A673 (cell line): ENCODE data around the gene TSC2. TPM values are rescaled to one million over a fixed set of nuclear protein-coding genes. Genes with fewer than 3 reads are reported as not detected.

ENCODE experiments used
- BruUV-seq: library from RNA; stranded (reverse); fragments of 400-500 nt; replicated peaks from 2 replicates; lab custom pipeline; 2021; lab: Mats Ljungman, UMichigan
- CTCF ChIA-PET: fragments of 300-600 bp; sonication (Branson Sonifier 250); formaldehyde crosslinking; loops from one replicate; lab custom pipeline; 2022; ENCODE audit warnings: antibody characterized with exemption; lab: Charles Lee
- POLR2A ChIA-PET: fragments of 300-600 bp; sonication (Branson Sonifier 250); formaldehyde crosslinking; loops from one replicate; lab custom pipeline; 2022; ENCODE audit warnings: antibody characterized with exemption; ENCODE audit not compliant: low non-redundant PET; lab: Charles Lee
- DNase-seq: peaks from one replicate; pipeline ENCODE4 v3.0.0-alpha.2; 2015; ENCODE audit warnings: low spot score
- H3K27ac ChIP-seq: fragments of 200-600 bp; sonication (generic); 2 replicates; pipeline ENCODE4 v1.5.1; 2016; ENCODE audit warnings: mixed run types, low read depth, mild to moderate bottlenecking, mixed read lengths, antibody characterized with exemption, low read length; ENCODE audit not compliant: poor library complexity, severe bottlenecking
- H3K27me3 ChIP-seq: fragments of 200-600 bp; sonication (generic); replicated peaks from 2 replicates; pipeline ENCODE4 v1.6.1; 2017; ENCODE audit warnings: mixed run types, low read depth, mild to moderate bottlenecking, mixed read lengths, antibody characterized with exemption, low read length; ENCODE audit not compliant: insufficient read depth, poor library complexity
- H3K36me3 ChIP-seq: fragments of 200-600 bp; sonication (generic); 2 replicates; pipeline ENCODE4 v1.6.1; 2016; ENCODE audit warnings: mixed run types, mild to moderate bottlenecking, mixed read lengths, antibody characterized with exemption, low read length; ENCODE audit not compliant: insufficient read depth, poor library complexity, severe bottlenecking
- H3K4me1 ChIP-seq: fragments of 200-600 bp; sonication (generic); 2 replicates; pipeline ENCODE4 v1.6.1; 2017; ENCODE audit warnings: mixed run types, mild to moderate bottlenecking, mixed read lengths, antibody characterized with exemption, low read length; ENCODE audit not compliant: insufficient read depth, poor library complexity, severe bottlenecking
- H3K4me3 ChIP-seq: fragments of 200-600 bp; sonication (generic); 2 replicates; pipeline ENCODE4 v1.5.1; 2016; ENCODE audit warnings: low read depth, mixed run types, mild to moderate bottlenecking, mixed read lengths, low read length; ENCODE audit not compliant: poor library complexity, severe bottlenecking
- H3K9me3 ChIP-seq: fragments of 200-600 bp; sonication (generic); 2 replicates; pipeline ENCODE4 v1.6.1; 2016; ENCODE audit warnings: mixed run types, low read depth, mild to moderate bottlenecking, mixed read lengths, antibody characterized with exemption, low read length; ENCODE audit not compliant: poor library complexity, severe bottlenecking
- EZH2 ChIP-seq: fragments of 200-600 bp; sonication (generic); IDR thresholded peaks from 2 replicates; pipeline ENCODE4 v1.6.1; 2017; ENCODE audit warnings: borderline replicate concordance, low read depth, mild to moderate bottlenecking, mixed read lengths, antibody characterized with exemption, low read length; ENCODE audit not compliant: poor library complexity, severe bottlenecking
- intact Hi-C: fragments of 100-400 bp; cut with micrococcal nuclease; formaldehyde crosslinking; loops from one replicate; pipeline ENCODE4 v1.10.0; 2022; ENCODE audit not compliant: unreplicated experiment
- total RNA-seq: library from RNA; stranded (reverse); gene quantifications from 2 replicates; pipeline ENCODE4 v1.2.3, GENCODE V29; 2021
- TF ChIP-seq, protein P1 (sequence below): fragments of 300-800, 200-600 bp; sonication (generic); conservative IDR thresholded peaks from 2 replicates; pipeline ENCODE4 v1.5.1; 2017; ENCODE audit warnings: low read depth, mild to moderate bottlenecking, antibody characterized with exemption, low read length, moderate library complexity, mixed read lengths

TSC2 gene
- total RNA-seq, 1 experiment from 2014 or later = 125 TPM

DNA sequence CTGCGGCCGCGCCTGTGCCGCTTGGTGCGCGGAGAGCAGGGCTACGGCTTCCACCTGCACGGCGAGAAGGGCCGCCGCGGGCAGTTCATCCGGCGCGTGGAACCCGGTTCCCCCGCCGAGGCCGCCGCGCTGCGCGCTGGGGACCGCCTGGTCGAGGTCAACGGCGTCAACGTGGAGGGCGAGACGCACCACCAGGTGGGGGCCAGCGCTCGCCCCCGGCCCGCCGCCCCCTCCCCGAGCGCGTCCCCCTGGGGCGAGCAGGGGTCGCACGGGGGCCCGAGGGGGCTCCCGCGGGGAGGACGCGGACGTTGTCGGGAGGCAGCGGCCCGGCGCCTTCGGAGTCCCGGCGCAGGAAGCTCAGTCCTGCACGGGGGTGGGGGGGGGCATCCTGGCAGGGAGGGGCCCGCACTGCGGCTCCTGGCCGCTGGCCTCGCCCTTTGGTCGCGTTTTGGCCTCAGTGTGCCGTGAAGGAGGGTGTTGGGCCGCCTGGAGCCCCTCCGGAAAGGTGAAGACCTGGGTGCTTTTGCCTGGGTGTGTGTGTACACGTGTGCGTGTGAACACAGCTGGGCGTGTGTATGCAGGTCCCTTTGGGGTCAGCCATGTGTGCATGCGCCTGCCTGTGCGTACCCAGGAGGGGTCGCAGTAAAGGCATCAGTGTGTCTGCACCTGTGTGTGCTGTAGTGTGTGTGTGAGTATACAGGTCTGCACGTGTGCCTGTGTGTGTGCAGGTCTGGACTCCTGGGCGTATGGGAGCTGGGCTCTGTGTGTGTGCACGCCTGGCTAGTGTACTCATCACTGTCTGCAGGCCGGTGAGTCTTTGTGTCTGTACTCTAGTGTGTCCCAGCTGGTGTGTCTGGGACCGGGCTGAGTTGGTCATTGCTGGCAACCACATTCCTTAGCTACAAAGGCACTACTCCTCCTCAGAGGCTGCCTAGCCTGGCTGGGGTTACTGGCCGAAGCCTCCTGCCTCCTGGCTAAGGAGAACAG, 20.5 kb upstream of the TSC2 start:
- ChIA-PET POLR2A (no interaction called here), CTCF (interaction anchor here (0.5 to 1.2 kb wide), 4 partner anchors 7 to 168 kb away, joined by 3 to 4 read pairs (median 3); partner anchors contain the start of gene NPW)
- no peak for DNase-seq
- H3K27ac ChIP-seq = no peak overlapping the region
- H3K27me3 ChIP-seq = no peaks in the 10 kb centered on the region
- H3K9me3 ChIP-seq = no peaks in the 10 kb centered on the region
- H3K4me1 ChIP-seq = peaks cover 27% of the 10 kb centered on the region
- H3K36me3 ChIP-seq = no peaks in the 10 kb centered on the region
- BruUV-seq = no TSS peak
- intact Hi-C loops = no loop called here
- peak overlapping the region; percentile 57 for H3K4me3 ChIP-seq
- TF ChIP-seq, protein P1, sequence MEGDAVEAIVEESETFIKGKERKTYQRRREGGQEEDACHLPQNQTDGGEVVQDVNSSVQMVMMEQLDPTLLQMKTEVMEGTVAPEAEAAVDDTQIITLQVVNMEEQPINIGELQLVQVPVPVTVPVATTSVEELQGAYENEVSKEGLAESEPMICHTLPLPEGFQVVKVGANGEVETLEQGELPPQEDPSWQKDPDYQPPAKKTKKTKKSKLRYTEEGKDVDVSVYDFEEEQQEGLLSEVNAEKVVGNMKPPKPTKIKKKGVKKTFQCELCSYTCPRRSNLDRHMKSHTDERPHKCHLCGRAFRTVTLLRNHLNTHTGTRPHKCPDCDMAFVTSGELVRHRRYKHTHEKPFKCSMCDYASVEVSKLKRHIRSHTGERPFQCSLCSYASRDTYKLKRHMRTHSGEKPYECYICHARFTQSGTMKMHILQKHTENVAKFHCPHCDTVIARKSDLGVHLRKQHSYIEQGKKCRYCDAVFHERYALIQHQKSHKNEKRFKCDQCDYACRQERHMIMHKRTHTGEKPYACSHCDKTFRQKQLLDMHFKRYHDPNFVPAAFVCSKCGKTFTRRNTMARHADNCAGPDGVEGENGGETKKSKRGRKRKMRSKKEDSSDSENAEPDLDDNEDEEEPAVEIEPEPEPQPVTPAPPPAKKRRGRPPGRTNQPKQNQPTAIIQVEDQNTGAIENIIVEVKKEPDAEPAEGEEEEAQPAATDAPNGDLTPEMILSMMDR = 0 out of 2 replicates have a peak, but pooled peaks have one; percentile 19
- TF ChIP-seq EZH2 = no peak

- Histone ChIP-seq H3K9me3 (no peaks in the 10 kb centered on the region), H3K27ac (no peak overlapping the region), H3K27me3 (no peaks in the 10 kb centered on the region), H3K36me3 (no peaks in the 10 kb centered on the region), H3K4me3 (peak overlapping the region; percentile 57), H3K4me1 (peaks cover 21% of the 10 kb centered on the region)
- ChIA-PET POLR2A (no interaction called here), CTCF (interaction anchor here (0.6 to 0.7 kb wide), 2 partner anchors 8 to 12 kb away, joined by 3 to 4 read pairs; partner anchors contain the start of gene NPW)
- TF ChIP-seq, protein P1 = no peak
- TF ChIP-seq EZH2 = no peak
- intact Hi-C loops = no loop called here
- BruUV-seq = no TSS peak
- no peak for DNase-seq
These were observed 19.6 kb upstream of the TSC2 start for GRCh38 chr16:2028146-2028545.

- BruUV-seq = no TSS peak
- CTCF ChIA-PET = no interaction called here
- intact Hi-C loops = no loop called here
- no peaks in the 10 kb centered on the region for H3K36me3 ChIP-seq
- TF ChIP-seq, protein P1 = no peak
- TF ChIP-seq EZH2 = no peak
- H3K4me3 ChIP-seq = no peak overlapping the region
- POLR2A ChIA-PET = no interaction called here
- peaks cover 21% of the 10 kb centered on the region for H3K4me1 ChIP-seq
- no peaks in the 10 kb centered on the region for H3K27me3 ChIP-seq
- H3K27ac ChIP-seq = no peak overlapping the region
- no peaks in the 10 kb centered on the region for H3K9me3 ChIP-seq
- no peak for DNase-seq
These were observed 19.1 kb upstream of the TSC2 start for GRCh38 chr16:2028620-2029220.
